K562 (cell line): ENCODE data around the gene GAB2. TPM values are rescaled to one million over a fixed set of nuclear protein-coding genes. Genes with fewer than 3 reads are reported as not detected.

Experiments used
- ATAC-seq: fragments of 200-7000 bp; cut with Tn5 transposase; 3 replicates; pipeline ENCODE4 v1.9.1; 2020; ENCODE audit warnings: moderate library complexity
- BruUV-seq: library from RNA; stranded (reverse); fragments of 400-500 nt; replicated peaks from 2 replicates; lab custom pipeline; 2021; lab: Mats Ljungman, UMichigan
- CTCF ChIA-PET: fragments of 300-600 bp; formaldehyde crosslinking; extraction: SDS; loops from one replicate; lab custom pipeline; 2021; ENCODE audit warnings: low intra/inter-chr PET ratio; lab: Yijun Ruan, JAX
- POLR2A ChIA-PET: fragments of 300-600, 350-650 bp; sonication (Branson Sonifier 250); formaldehyde crosslinking; extraction: SDS; loops from one replicate; lab custom pipeline; 2021; ENCODE audit warnings: antibody characterized with exemption, inconsistent platforms; lab: Yijun Ruan, JAX
- DNase-seq, 4 experiments: peaks; one replicate each; pipeline versions ENCODE4 v3.0.0 to v3.0.0-alpha.2; 2011 to 2018; ENCODE audit warnings: low spot score in 3 of 4, mixed read lengths in 3 of 4; ENCODE audit errors: extremely low read depth in 1 of 4
- FAIRE-seq: peaks from 2 replicates; lab custom pipeline; 2011; peaks lifted over from hg19 to GRCh38; lab: Jason Lieb, UNC
- H2AFZ ChIP-seq: 2 replicates; pipeline ENCODE4 v1.6.0; 2011; ENCODE audit warnings: low read depth, low read length, control low read depth, inconsistent platforms
- H3K27ac ChIP-seq: fragments of 200-600 bp; 3 replicates; pipeline ENCODE4 v1.8.0; 2011; ENCODE audit warnings: low read depth, mild to moderate bottlenecking, control low read depth, inconsistent platforms, low read length, moderate library complexity, mixed read lengths; ENCODE audit errors: extremely low read depth
- H3K27me3 ChIP-seq, 2 experiments: fragments of 300-600 bp in 1 of 2; 2 replicates in 1 of 2; 3 replicates in 1 of 2; pipeline versions ENCODE4 v1.6.0 to v1.8.0; 2011; ENCODE audit warnings: inconsistent platforms in 2 of 2, low read length in 2 of 2, mild to moderate bottlenecking in 1 of 2, mixed read lengths in 1 of 2, moderate library complexity in 1 of 2; ENCODE audit not compliant: control insufficient read depth in 2 of 2, insufficient read depth in 2 of 2
- H3K36me3 ChIP-seq: fragments of 300-600 bp; 3 replicates; pipeline ENCODE4 v1.8.0; 2011; ENCODE audit warnings: mild to moderate bottlenecking, low read length, inconsistent platforms; ENCODE audit not compliant: control insufficient read depth, insufficient read depth
- H3K4me1 ChIP-seq, 2 experiments: fragments of 200-600 bp in 1 of 2; replicated peaks in 1 of 2; 2 replicates in 1 of 2; 3 replicates in 1 of 2; pipeline versions ENCODE4 v1.5.1 to v1.8.0; 2011; ENCODE audit warnings: inconsistent platforms in 2 of 2, low read length in 2 of 2, mild to moderate bottlenecking in 1 of 2, mixed read lengths in 1 of 2, moderate library complexity in 1 of 2; ENCODE audit not compliant: control insufficient read depth in 2 of 2, insufficient read depth in 2 of 2
- H3K4me2 ChIP-seq: 2 replicates; pipeline ENCODE4 v1.6.1; 2011; ENCODE audit warnings: low read length, control low read depth, inconsistent platforms, mixed read lengths; ENCODE audit not compliant: insufficient read depth
- H3K4me3 ChIP-seq: fragments of 200-600 bp; sonication (generic), shearing (Covaris generic); 2 replicates; pipeline ENCODE4 v1.5.1; 2016; ENCODE audit warnings: control low read depth, inconsistent platforms
- H3K79me2 ChIP-seq: fragments of 200-600 bp; 3 replicates; pipeline ENCODE4 v1.8.0; 2011; ENCODE audit warnings: low read length, inconsistent platforms; ENCODE audit not compliant: control insufficient read depth, insufficient read depth
- H3K9ac ChIP-seq, 2 experiments: 2 replicates each; pipeline versions ENCODE4 v1.6.0 to v1.6.1; 2011; ENCODE audit warnings: low read depth in 2 of 2, low read length in 2 of 2, control low read depth in 1 of 2, inconsistent platforms in 1 of 2, mild to moderate bottlenecking in 1 of 2, mixed read lengths in 1 of 2; ENCODE audit not compliant: insufficient read depth in 1 of 2
- H3K9me1 ChIP-seq: one replicate; pipeline ENCODE4 v1.6.0; 2011; ENCODE audit warnings: inconsistent platforms, mild to moderate bottlenecking, low read length, moderate library complexity; ENCODE audit not compliant: control insufficient read depth, insufficient read depth
- H3K9me3 ChIP-seq: replicated peaks from 2 replicates; pipeline ENCODE4 v1.5.1; 2011; ENCODE audit warnings: low read depth, low read length, inconsistent platforms; ENCODE audit not compliant: control insufficient read depth, insufficient read depth
- H4K20me1 ChIP-seq: replicated peaks from 2 replicates; pipeline ENCODE4 v1.6.1; 2011; ENCODE audit warnings: low read length, inconsistent platforms, mixed read lengths; ENCODE audit not compliant: control insufficient read depth, insufficient read depth
- ARID1B ChIP-seq: fragments of 450-650 bp; IDR thresholded peaks from 2 replicates; pipeline ENCODE4 v1.6.1; 2016; ENCODE audit warnings: antibody characterized with exemption, mild to moderate bottlenecking, inconsistent platforms
- FOSL1 ChIP-seq: fragments of 200-800 bp; sonication (Bioruptor generic); conservative IDR thresholded peaks from 2 replicates; pipeline ENCODE4 v1.6.1; 2016; ENCODE audit warnings: missing genetic modification characterization, missing compliant biosample characterization
- HMBOX1 ChIP-seq: sonication (generic); IDR thresholded peaks from 2 replicates; pipeline ENCODE4 v1.6.1; 2016
- KDM1A ChIP-seq, 2 experiments: fragments of 450-650 bp; IDR thresholded peaks; 2 replicates each; pipeline ENCODE4 v1.6.1; 2016; ENCODE audit warnings: mild to moderate bottlenecking in 2 of 2
- MEF2D ChIP-seq: conservative IDR thresholded peaks from 2 replicates; pipeline ENCODE4 v1.6.1; 2016; ENCODE audit warnings: low read depth, missing genetic modification characterization, missing compliant biosample characterization
- RB1 ChIP-seq: fragments of 450-650 bp; IDR thresholded peaks from 2 replicates; pipeline ENCODE4 v1.6.1; 2017; ENCODE audit warnings: low read depth, mild to moderate bottlenecking
- TAL1 ChIP-seq: fragments of 450-650 bp; IDR thresholded peaks from 2 replicates; pipeline ENCODE4 v1.6.1; 2016; ENCODE audit warnings: mild to moderate bottlenecking
- TEAD4 ChIP-seq, 2 experiments: sonication (generic) in 1 of 2; formaldehyde crosslinking in 1 of 2; IDR thresholded peaks; 2 replicates each; pipeline versions ENCODE4 v1.6.1 to v1.8.0; 2012 to 2022; ENCODE audit warnings: borderline replicate concordance in 1 of 2, inconsistent platforms in 1 of 2, low read length in 1 of 2, mild to moderate bottlenecking in 1 of 2, missing genetic modification reagents in 1 of 2
- ZNF23 ChIP-seq: fragments of 250-450 bp; sonication (Bioruptor Pico); IDR thresholded peaks from 2 replicates; pipeline ENCODE4 v1.4.0; 2020; ENCODE audit warnings: mild to moderate bottlenecking
- WGBS: fragments of 100-300 bp; shearing (Covaris generic); methylation state at CpG from one replicate; pipeline ENCODE4 v1.1.6; 2016; ENCODE audit warnings: low coverage, mixed read lengths; ENCODE audit not compliant: insufficient coverage; ENCODE audit errors: missing lambda C conversion rate; 5-methylcytosine and 5-hydroxymethylcytosine counted together
- in situ Hi-C: fragments of 300-500 bp; cut with MboI; formaldehyde crosslinking; loops from 4 replicates; pipeline ENCODE4 v1.15.0; 2018; ENCODE audit warnings: inconsistent platforms, mixed read lengths
- intact Hi-C: fragments of 100-400 bp; cut with micrococcal nuclease; formaldehyde crosslinking; loops from 2 replicates; pipeline ENCODE4 v1.14.2; 2022
- polyA plus RNA-seq, 8 experiments: library from polyadenylated mRNA; depleted of rRNA in 4 of 8; stranded (reverse) in 5 of 8; unstranded in 3 of 8; fragments of >200 nt; fragmentation: Nextera tagmentation in 2 of 8; fragmentation: Illumina TruSeq in 1 of 8; extraction: Ambion mirVana in 2 of 8; extraction: Trizol in 1 of 8; gene quantifications; 2 replicates each; pipeline versions ENCODE4 v1.2.1 to v1.2.3, GENCODE V29; 2011 to 2014; ENCODE audit warnings: inconsistent platforms in 1 of 8, missing spikeins in 1 of 8
- total RNA-seq, 7 experiments: library from RNA; depleted of rRNA in 6 of 7; stranded (reverse); fragments of >200 nt in 6 of 7; fragmentation: Illumina TruSeq in 2 of 7; extraction: Trizol in 2 of 7; gene quantifications; 2 replicates each; pipeline versions ENCODE4 v1.2.1 to v1.2.3, GENCODE V29; 2011 to 2021; ENCODE audit warnings: low replicate concordance in 1 of 7
- TF ChIP-seq, protein P1 (sequence below): fragments of 250-450 bp; sonication (Bioruptor Pico); IDR thresholded peaks from 2 replicates; pipeline ENCODE4 v1.4.0; 2020; ENCODE audit warnings: mild to moderate bottlenecking, moderate library complexity, borderline replicate concordance

GAB2 gene
- total and polyA plus RNA-seq, 9 of the 15 experiments (the other 6 are each of a cell fraction or from before 2014, with no cell fraction given) = 2.3 to 35.2 (median 16.1) TPM

DNA sequence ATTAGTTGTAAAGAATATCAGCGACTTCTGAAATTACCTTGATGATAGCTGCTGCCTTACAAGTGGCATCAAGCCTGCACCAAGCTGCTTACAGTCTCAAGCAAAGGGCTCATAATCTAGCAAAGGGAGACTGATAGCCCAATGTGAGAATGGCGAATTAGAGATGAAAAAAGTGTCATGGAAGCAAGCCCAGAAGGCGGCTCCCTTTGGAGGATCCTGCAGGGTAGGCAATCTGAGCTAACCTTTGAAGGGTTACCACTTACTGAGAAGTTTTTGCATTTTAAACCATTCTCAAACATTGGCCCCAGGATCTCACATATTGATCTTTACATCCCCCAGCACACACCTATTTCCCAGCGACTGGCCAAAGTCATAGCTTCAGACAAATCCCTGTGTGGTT lies 18.5 kb downstream of the GAB2 start:
- Histone ChIP-seq H3K9me1 (no peaks in the 10 kb centered on the region), H3K27ac (peak overlapping the region; percentile 8; the same call in 1 of the 3 replicates), H3K79me2 (peaks cover 96% of the 10 kb centered on the region), H3K9ac (no peak overlapping the region; a peak in 1 of 4 replicates), H4K20me1 (peaks cover 6% of the 10 kb centered on the region; the same call in 1 of the 2 replicates), H3K4me2 (no peak overlapping the region), H3K27me3 (no peaks in the 10 kb centered on the region), H3K4me3 (no peak overlapping the region), H3K9me3 (no peaks in the 10 kb centered on the region), H3K36me3 (peaks cover 1% of the 10 kb centered on the region; the same call in 1 of the 3 replicates), H2AFZ (no peak overlapping the region), H3K4me1 (peaks cover 30 to 63% of the 10 kb centered on the region in 2 experiments)
- intact Hi-C loops (no loop called here), in situ Hi-C loops (no loop called here)
- peak; percentile 1; the same call in 1 of the 2 replicates for TF ChIP-seq HMBOX1
- TF ChIP-seq ZNF23 = no peak
- FAIRE-seq (no peak), DNase-seq (no peak), ATAC-seq (no peak; the same call in 2 of the 3 replicates)
- WGBS = 44% methylated on average over 4 of the region's 4 CpGs
- POLR2A ChIA-PET = interaction anchor here (0.7 to 2.2 kb wide), 9 partner anchors 9 to 147 kb away, joined by 3 to 11 read pairs (median 4); no protein-coding TSS in a partner anchor
- CTCF ChIA-PET = no interaction called here
- BruUV-seq = no TSS peak

DNA sequence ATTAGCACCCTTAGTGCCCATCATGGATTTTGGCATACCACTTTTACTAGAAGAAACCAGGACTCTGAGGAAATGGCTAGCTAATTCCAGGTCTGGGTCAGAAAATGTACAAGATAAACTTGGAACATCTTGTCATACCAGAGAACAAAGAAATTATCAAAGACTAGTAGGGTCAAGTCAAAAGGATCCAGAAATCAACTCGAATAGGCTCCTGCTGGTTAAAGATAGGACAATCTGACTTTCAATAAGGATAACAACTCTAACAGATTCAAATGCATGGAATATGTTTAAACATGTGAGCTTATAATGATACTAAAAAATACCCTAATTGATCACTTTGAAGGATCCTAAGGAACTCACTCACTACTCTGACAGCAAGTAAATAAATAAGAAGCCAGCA lies 18.9 kb downstream of the GAB2 start:
- H3K36me3 ChIP-seq = no peaks in the 10 kb centered on the region; the same call in 2 of the 3 replicates
- ChIA-PET POLR2A (interaction anchor here (0.8 to 2.2 kb wide), 8 partner anchors 9 to 147 kb away, joined by 3 to 11 read pairs (median 4); no protein-coding TSS in a partner anchor), CTCF (no interaction called here)
- no TSS peak for BruUV-seq
- H4K20me1 ChIP-seq = peaks cover 6% of the 10 kb centered on the region; the same call in 1 of the 2 replicates
- H3K4me1 ChIP-seq = peaks cover 28 to 63% of the 10 kb centered on the region in 2 experiments
- H2AFZ ChIP-seq = no peak overlapping the region
- H3K9me3 ChIP-seq = no peaks in the 10 kb centered on the region
- no peak overlapping the region for H3K4me3 ChIP-seq
- intact Hi-C loops = no loop called here
- H3K79me2 ChIP-seq = peaks cover 94% of the 10 kb centered on the region
- FAIRE-seq (no peak), DNase-seq (peak in 1 of 4 experiments; percentile 29), ATAC-seq (no peak)
- no peaks in the 10 kb centered on the region for H3K27me3 ChIP-seq
- H3K27ac ChIP-seq = peak overlapping the region; percentile 8; the same call in 1 of the 3 replicates
- no peak overlapping the region for H3K4me2 ChIP-seq
- no peak overlapping the region for H3K9ac ChIP-seq
- no peaks in the 10 kb centered on the region for H3K9me1 ChIP-seq
- WGBS = 13% methylated on average over 1 of the region's 1 CpG
- in situ Hi-C loops = no loop called here
- TF ChIP-seq ARID1B = 0 out of 2 replicates have a peak, but pooled peaks have one; percentile 39
- no peak for TF ChIP-seq MEF2D
- no peak for TF ChIP-seq RB1
- TF ChIP-seq FOSL1 (tag) = no peak
- peak; percentile 35; the same call in 1 of the 2 replicates for TF ChIP-seq TEAD4 (IDR thresholded peaks at IDR 0.05; ENCODE audit: low read length)
- TF ChIP-seq TEAD4 (CRISPR knock-in tag; IDR thresholded peaks at IDR 0.05; ENCODE audit: borderline replicate concordance) = no peak
- TF ChIP-seq, protein P1, sequence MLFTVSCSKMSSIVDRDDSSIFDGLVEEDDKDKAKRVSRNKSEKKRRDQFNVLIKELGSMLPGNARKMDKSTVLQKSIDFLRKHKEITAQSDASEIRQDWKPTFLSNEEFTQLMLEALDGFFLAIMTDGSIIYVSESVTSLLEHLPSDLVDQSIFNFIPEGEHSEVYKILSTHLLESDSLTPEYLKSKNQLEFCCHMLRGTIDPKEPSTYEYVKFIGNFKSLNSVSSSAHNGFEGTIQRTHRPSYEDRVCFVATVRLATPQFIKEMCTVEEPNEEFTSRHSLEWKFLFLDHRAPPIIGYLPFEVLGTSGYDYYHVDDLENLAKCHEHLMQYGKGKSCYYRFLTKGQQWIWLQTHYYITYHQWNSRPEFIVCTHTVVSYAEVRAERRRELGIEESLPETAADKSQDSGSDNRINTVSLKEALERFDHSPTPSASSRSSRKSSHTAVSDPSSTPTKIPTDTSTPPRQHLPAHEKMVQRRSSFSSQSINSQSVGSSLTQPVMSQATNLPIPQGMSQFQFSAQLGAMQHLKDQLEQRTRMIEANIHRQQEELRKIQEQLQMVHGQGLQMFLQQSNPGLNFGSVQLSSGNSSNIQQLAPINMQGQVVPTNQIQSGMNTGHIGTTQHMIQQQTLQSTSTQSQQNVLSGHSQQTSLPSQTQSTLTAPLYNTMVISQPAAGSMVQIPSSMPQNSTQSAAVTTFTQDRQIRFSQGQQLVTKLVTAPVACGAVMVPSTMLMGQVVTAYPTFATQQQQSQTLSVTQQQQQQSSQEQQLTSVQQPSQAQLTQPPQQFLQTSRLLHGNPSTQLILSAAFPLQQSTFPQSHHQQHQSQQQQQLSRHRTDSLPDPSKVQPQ (CRISPR knock-in tag) = no peak
- peak; percentile 76 for TF ChIP-seq HMBOX1
- TF ChIP-seq KDM1A (IDR thresholded peaks at IDR 0.05) = peak; percentile 36 to 40; a peak in 2 of 4 replicates
- TF ChIP-seq TAL1 = peak; percentile 54; the same call in 1 of the 2 replicates
